Islet precursor cell (in vitro differentiated cells): Measurements from ENCODE around the gene SBF2.
"Not testable (repeated sequence)": the region's sequence is repeated elsewhere in the genome, so short reads cannot be mapped to it uniquely, and the experiment has no call there.

ENCODE experiments used
- DNase-seq: peaks from one replicate; pipeline ENCODE4 v3.0.0-alpha.2; 2018

Gene SBF2

DNA sequence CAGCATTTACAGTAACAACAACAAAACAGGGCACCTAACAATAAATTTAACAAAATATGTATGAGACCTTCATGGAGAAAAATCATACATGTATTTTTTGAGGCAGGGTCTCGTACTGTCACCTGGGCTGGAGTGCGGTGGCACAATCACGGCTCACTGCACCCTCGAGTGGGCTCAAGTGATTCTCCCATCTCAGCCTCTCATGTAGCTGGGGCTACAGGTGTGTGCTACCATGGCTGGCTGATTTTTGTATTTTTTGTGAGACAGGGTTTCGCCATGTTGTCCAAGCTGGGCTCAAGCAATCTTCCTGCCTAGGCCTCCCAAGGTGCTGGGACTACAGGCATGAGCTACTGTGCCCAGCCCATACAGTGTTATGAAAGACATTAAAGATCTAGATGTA is 352.0 kb downstream of the SBF2 start:
- DNase-seq: no peak

DNA sequence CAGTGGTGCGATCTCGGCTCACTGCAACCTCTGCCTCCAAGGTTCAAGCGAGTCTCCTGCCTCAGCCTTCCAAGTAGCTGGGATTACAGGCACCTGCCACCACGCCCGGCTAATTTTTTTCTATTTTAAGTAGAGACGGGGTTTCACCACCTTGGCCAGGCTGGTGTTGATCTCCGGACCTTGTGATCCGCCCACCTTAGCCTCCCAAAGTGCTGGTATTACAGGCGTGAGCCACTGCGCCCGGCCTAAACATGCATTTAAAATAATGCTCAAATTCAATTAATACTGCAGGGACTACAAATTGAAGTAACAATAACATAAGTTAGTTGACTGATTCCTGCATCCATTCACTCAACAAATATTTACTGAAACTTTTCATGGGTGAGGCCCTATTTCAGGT is 354.9 kb downstream of the SBF2 start:
- not testable (repeated sequence) for DNase-seq

DNA sequence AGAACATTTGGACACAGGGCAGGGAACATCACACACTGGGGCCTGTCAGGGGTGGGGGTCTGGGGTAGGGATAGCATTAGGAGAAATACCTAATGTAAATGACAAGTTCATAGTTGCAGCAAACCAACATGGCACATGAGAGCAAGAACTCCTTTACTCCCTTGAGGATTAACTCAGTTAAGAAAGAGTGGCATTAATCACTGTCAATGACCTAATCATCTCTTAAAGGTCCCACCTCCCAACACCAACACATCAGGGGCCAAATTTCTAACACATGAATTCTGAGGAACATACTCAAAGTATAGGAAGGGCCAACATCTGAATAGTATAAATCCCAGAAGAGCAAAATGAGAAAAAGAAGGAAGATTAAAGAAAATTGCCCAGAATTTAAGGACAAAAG is 357.3 kb downstream of the SBF2 start:
- no peak for DNase-seq

DNA sequence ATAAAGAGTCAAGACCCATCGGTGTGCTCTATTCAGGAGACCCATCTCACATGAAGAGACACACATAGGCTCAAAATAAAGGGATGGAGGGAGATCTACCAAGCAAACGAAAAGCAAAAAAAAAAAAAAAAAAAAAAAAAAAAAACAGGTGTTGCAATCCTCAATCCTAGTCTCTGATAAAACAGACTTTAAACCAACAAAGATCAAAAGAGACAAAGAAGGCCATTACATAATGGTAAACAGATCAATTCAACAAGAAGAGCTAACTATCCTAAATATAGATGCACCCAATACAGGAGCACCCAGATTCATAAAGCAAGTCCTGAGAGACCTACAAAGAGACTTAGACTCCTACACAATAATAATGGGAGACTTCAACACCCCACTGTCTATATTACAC is 361.2 kb downstream of the SBF2 start:
- DNase-seq: not testable (repeated sequence)

DNA sequence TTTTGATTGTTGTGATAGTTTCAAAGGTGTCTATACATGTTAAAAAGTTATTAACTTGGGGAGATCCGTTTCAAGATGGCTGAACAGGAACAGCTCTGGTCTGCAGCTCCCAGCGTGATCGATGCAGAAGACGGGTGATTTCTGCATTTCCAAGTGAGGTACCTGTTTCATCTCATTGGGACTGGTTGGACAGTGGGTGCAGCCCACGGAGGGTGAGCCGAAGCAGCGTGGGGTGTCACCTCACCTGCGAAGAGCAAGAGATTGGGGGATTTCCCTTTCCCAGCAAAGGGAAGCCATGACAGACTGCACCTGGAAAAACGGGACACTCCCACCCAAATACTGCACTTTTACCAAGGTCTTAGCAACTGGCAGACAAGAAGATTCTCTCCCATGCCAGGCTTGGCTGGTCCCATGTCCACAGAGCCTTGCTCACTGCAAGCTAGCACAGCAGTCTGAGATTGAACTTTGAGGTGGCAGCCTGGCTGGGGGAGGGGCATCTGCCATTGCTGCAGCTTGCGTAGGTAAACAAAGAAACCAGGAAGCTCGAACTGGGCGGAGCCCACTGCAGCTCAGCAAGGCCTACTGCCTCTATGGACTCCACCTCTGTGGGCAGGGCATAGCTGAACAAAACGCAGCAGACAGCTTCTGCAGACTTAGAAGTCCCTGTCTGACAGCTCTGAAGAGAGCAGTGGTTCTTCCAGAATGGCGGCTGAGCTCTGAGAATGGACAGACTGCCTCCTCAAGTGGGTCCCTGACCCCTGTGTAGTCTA is 363.3 kb downstream of the SBF2 start:
- DNase-seq: not testable (repeated sequence)

DNA sequence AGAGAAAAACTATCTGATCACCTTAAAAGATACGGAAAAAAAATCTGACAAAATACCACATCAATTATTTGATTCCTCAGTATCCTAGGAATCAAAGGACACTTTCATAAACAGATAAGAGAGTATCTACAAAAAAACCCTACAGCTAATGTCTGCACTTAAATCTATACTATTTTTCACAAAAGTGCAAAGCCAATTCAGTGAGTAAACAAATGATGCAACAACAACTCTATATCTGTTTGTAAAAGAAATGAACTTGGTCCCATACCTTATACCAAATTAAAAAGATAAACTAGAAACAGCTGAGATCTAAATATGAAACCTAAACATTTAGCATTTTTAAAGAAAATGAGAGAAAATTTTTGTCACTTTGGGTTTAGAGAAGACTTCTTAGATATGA is 366.3 kb downstream of the SBF2 start:
- DNase-seq: no peak

DNA sequence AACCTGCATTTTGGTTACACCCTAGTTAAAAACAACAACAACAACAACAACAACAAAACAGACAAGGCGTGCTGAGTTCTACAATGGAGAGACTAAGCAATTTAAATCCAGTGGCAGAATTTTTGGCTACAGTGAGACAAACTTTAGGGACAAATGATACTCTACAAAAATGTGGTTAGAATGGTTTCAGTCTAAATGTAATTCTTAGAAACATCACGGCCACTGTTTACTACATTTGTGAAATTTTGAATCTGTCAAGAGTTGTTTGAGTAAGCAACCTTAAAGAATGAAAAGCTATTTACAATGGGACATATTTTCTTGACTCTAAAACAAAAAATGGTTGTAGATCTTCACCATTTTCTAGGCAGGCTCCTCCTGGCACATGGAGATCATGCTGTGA is 370.7 kb downstream of the SBF2 start:
- no peak for DNase-seq

DNA sequence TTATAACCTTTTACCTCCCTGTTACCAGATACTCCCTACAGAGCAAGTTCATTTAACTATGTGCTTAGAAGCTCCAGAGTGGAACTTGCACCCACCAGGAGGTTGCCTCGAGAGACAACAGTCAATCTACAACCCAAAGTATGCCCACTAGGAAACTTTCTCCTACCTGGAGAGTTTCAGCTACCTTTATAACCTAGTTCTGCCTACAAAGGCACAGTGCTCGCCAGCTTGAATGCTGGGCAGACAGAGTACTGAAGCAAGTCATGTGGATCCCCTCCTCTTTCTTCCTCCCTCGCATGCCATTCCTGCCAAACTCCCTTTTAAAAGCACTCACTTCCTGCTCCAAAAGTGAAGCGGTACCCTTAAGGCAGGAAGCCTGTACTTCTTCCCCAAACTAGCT is 371.2 kb downstream of the SBF2 start:
- peak; percentile 69 for DNase-seq

DNA sequence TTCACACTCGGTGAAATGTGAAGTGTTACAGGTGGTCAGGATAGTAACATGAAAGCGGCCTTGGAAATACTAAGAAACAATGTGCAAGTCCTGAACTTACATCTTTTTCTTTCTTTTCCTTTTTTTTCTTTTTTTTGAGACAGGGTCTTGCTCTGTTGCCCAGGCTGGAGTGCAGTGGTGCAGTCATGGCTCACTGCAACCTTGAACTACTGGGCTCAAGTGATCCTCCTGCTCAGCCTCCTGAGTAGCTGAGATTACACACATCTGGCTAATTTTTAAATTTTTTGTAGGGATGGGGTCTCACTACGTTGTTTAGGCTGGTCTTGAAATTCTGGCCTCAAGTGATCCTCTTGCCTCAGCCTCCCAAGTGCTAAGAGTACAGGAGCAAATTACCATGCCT is 377.5 kb downstream of the SBF2 start:
- DNase-seq: no peak

DNA sequence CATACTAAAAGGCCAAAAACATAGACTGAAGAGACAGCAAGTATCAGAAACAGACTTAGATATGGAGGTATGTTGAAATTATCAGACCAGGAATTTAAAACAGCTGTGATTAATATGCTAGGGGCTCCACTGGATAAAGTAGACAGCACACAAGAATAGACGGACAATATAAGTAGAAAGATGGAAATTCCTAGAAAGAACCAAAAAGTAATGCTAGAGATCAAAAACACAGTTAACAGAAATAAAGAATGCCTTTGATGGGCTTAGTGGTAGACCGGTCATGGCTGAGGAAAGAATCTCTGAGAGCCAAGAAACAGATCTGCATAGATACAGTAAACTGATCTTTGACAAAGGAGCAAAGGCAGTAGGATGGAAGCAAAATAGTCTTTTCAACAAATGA is 380.0 kb downstream of the SBF2 start:
- DNase-seq: no peak

DNA sequence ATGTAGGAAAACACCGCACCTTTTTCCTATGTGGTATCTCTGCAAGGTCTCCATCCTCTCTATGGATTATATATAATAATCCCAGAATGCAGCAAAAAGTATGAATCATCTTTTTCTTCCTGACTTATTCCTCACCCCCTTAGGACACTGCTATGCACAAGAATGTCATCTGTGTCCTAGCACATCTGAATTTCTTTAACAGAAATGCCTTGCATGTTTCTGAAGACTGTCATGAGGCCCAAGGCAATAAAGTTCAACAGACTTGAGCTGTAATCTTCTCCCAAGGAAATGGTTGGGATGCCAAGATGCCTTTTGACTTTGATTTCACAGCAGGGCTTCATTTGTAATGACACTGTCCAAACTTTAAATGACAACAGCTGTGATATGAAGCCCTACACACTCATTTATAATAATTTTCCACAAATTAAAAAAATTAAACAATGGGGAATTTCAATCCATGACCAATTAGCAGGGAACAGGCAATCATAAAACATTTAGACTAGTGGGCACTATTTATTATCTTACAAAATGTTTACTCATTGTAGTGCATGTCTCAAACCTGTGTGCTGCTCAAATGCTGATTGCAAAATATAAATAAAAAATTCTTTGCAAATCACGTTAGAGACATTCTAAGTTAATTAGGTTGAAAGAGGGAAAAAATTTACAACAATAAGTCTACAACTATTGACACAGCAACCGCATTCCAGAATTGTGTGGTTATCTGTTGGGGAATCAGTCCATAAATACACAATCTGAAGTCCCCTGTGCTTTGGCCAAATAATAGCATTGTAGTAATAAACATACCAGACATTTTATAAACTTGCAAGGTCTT is 387.8 kb downstream of the SBF2 start:
- peak; percentile 85 for DNase-seq

DNA sequence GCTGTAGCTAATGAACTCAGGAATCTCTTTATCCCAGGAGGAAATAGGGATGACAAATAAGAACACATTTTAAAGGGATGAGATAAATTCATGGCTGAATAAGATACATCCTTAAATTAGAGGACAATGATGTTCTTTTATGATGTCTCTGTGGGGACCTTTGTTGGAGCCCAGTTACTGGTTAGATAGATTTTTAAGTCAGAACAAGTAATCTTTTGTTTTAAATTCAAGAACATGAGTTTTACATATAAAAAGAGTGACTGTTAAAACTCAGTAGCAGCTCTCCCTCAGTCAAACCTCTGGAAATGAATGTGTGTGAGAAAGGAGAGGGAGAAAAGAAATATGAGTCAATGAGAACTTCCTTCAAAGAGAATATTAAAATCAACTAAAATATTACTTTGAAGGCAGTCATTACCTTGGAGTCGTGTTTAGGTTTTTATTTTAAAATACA is 388.5 kb downstream of the SBF2 start:
- DNase-seq: no peak

DNA sequence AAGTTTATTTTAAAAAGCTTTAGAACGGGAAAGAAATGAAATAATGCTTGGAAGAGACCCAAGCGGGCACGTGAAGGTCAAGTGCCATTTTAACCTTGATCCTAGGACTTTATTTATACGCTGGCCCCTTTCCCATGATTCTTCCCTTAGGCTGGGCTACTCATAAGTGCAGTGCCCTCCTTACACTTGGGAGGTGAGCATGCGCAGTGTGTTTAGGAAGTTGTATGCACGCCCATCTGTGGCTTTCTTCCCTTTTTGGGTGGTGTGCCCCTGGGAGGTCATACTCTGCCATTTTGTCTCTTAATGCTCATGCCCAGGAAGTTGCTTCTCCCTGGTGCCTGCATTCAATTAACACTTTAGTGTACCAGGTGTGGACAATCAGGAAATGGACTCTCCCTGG is 390.4 kb downstream of the SBF2 start:
- DNase-seq: no peak

DNA sequence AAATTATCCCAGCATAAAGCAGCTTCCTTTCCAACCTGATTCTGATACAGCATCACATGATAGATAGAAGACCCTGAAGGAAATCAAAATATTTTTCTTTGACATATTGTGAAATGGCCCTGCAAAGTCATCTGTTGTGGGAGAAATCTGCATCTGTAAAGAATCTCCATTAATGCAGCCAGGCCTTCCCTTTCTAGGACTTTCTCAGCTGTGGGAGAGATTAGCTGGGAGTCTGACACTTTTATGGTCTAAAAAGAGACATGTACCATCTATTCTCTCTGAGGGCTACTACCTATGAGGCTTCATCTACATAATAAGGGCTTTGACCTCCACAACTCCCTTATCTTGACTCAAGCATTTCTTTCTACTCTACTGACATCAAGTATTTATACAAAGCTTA is 392.1 kb downstream of the SBF2 start:
- DNase-seq: no peak

DNA sequence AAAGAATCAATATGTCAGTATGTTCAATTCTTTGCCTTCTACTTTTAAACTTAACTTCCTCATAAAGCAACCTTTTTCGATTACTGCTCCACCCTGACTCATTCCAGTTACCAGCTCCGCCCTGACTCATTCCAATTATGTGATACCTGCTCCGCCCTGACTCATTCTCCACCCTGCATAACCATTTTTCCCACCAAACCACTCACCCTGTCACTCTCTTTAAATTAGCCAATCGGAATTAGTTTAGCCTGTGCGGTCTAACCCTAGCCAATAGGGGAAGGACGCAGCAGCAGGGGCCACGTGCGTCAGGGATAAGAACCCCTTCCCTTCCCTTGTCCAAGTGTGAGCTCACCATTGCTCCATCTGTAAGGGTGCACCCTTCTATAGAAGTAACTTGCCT is 393.8 kb downstream of the SBF2 start:
- not testable (repeated sequence) for DNase-seq

DNA sequence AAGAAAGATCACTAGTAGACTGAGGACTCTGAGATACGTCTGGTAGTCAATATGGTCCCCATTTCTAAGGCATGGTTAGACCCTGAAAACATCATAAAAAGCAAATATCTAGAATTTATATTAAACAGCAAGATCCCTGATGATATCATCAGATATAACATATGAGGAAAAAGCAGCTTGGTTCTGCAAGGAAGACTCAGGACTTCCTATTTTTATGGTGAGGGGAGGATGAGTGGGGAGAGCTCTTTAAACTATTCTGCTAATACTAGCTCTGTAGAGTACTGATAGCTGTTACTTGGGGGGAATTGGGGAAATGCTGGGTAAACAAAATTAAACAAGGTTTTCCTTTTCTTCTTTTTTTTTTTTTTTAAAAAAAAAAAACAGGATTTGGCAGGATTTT is 394.3 kb downstream of the SBF2 start:
- DNase-seq: no peak

DNA sequence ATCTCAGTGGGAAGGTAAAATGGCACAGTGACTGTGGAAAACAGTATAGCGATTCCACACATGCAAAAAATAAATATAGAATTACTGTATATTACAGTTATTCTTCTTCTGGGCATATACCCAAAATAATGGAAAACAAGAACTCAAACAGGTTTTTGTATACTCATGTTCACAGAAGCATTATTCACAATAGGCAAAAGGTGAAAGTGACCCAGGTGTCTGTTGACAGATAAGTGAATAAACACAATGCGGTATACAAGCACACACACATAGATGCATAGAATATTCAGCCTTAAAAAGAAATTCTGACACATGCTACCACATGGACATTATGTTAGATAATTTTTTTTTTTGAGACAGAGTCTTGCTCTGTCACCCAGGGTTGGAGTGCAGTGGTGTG is 397.1 kb downstream of the SBF2 start:
- no peak for DNase-seq

DNA sequence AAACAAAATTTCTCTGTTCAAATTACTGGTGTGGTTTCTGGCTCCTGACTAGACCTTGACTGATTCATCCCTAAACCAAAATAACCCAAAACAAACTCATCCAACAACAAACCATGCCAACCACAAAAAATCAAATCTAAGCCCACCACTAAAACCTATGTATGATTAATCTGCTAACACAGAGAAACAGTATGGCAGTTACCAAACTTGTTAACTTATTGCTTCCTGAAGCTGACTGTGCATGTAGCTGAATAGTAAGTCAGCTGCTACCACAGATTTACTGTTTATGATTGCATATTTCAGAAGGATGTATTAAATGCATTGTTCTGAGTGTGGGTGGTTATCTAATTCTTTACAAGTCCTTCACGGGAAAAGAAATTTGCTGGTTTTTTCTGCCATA is 399.0 kb downstream of the SBF2 start:
- no peak for DNase-seq

DNA sequence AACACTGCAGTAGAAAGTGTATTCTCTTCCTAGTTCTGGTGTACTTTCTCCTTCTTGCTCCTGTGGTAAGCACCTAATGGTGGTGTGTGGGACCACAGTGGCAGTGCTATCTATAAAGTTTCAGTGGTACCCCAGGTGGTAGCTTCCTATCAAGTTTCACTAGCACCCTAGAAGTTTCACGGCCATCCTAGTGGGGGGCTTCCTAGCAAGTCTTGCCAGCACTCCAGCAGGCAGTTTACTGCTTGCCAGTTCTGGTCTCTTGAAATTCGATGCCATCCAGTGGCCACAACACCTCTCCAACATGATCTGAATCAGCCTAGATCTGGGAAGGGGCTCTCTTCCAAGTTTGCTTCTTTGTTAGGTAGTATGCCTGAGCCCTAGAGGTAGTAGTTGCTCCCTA is 400.5 kb downstream of the SBF2 start:
- DNase-seq: no peak

DNA sequence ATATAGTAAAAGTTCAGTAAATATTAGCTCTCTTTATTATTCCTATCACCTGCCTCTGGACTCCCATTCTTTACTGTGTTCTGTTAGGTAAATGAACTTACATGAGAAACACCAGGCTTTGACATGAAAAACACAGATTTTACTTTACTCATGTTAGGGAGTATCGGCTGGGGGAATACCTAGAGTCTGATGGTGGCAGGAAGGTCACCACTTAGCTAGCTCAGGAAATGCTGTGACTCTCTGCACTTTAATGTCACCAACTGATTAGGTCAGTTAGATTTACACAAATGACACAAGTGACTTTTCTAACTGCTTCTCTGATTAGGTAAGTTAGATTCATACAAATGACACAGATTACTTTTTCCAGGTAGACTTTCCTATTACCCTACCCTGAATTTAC is 405.1 kb downstream of the SBF2 start:
- DNase-seq: no peak

DNA sequence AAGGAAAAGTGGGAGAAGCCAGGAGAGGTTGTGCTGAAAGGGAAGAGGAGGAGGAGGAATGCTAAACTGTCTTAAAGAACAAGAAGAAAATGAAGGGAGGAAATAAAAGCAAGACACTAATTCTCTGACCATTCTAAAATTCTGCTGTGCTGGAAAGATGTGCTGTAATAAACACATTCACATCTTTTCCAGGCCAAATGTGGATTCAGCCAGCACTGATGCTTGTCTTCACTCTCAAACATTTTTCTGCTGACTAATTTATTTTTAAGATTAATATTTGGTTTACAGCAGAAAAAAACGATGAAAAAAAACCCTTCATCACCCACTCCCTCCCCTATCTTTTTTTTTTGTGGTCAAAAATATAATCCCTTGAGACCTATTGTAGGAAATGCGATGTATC is 406.5 kb downstream of the SBF2 start:
- no peak for DNase-seq

DNA sequence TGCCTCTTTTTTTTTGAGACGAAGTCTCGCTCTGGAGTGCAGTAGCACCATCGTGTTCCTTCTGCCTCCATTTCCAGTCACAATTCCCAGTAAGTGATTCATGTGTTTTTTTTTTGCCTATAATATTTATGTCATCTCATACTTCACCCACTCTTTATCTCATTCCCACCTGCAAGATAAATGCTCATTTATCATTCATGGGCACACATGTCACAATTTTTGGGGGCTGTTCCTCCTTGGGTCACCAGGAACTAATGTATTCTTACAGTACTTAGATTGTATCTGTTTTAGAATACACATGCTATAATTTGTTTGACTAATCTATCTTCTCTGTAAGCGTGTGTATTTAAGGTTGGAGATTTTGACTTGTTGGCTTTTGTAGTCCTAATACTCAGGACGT is 407.4 kb downstream of the SBF2 start:
- DNase-seq: no peak

DNA sequence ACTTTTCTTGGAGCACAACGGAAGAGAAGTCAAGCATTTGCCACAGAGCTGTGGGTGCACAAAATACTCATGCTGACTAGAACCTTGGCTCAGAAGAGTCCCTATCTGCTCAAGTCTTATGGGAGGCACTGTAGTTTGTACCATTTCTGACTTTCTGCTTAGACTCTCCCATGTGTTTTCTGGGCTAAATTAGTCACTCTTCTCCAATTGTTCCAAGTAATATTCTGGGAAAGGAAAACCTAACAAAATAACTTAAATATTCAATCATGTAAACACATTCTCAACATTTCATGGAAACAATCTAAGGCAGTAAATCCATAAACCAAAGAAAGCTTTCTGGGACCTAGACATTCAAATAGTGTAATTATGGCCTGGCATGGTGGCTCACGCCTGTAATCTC is 409.4 kb downstream of the SBF2 start:
- no peak for DNase-seq

DNA sequence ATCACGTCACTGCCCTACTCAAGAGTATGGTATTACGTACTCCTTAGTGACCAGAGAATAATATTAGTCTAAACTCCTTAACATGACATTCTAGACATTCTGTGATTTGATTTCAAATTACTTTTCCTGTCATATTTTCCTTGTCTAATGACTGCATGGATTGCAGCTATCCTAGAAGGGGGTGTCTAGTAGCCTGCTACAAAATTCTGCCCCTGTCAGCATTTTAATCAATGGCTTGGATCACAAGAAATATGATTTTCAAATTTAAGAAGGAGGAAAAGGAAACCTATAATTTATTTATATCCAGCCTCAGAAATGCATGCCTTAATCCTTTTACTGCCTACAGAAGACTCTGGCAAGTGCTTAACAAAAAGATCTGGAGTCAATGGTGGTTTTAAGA is 413.4 kb downstream of the SBF2 start:
- DNase-seq: no peak

DNA sequence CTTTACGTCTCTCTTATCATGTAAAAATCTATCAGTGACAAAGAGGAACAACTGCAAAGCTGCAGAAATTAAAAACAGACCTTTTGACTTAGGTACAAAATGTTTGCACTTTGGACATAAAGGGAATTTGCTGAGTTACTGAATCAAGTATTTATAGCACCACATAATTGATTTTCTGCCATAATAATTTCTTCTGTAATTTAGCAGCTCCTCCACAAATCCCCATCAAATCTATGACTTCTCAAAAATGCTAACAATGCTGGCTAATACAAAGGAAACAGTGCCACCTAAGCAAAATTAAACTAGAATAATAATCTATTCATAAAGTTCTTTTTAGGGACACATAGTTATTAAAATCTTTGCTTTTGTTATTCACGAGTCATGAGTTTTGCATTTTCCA is 415.1 kb downstream of the SBF2 start:
- DNase-seq: no peak
